HEK293 (cell line): ENCODE data around the gene SLC2A4RG.

Source experiments
- KLF16 ChIP-seq: fragments of 450-650 bp; formaldehyde crosslinking; IDR thresholded peaks from 2 replicates; pipeline ENCODE4 v1.5.1; 2017; ENCODE audit warnings: missing biosample characterization, missing genetic modification characterization
- MEIS1 ChIP-seq: sonication (generic); formaldehyde crosslinking; IDR thresholded peaks from 2 replicates; pipeline ENCODE4 v1.8.1; 2022; ENCODE audit warnings: missing genetic modification reagents, mild to moderate bottlenecking, borderline replicate concordance
- ZNF274 ChIP-seq, 2 experiments: fragments of 200-500 bp in 1 of 2; fragments of 450-650 bp in 1 of 2; sonication (Bioruptor generic) in 1 of 2; formaldehyde crosslinking in 1 of 2; IDR thresholded peaks; 2 replicates each; pipeline versions ENCODE4 v1.5.1 to v1.6.1; 2014 to 2016; ENCODE audit warnings: borderline replicate concordance in 1 of 2, inconsistent platforms in 1 of 2, low read length in 1 of 2, missing biosample characterization in 1 of 2, missing genetic modification characterization in 1 of 2
- ZNF311 ChIP-seq: fragments of 450-650 bp; formaldehyde crosslinking; IDR thresholded peaks from 2 replicates; pipeline ENCODE4 v1.5.1; 2017; ENCODE audit warnings: missing biosample characterization, missing genetic modification characterization, borderline replicate concordance
- ZNF335 ChIP-seq: fragments of 450-650 bp; formaldehyde crosslinking; conservative IDR thresholded peaks from 2 replicates; pipeline ENCODE4 v1.5.1; 2016; ENCODE audit warnings: missing biosample characterization, missing genetic modification characterization
- ZNF510 ChIP-seq: fragments of 450-650 bp; formaldehyde crosslinking; IDR thresholded peaks from 2 replicates; pipeline ENCODE4 v1.5.1; 2018; ENCODE audit warnings: mild to moderate bottlenecking, missing genetic modification characterization, missing biosample characterization; ENCODE audit not compliant: insufficient replicate concordance
- ZNF555 ChIP-seq: fragments of 450-650 bp; formaldehyde crosslinking; conservative IDR thresholded peaks from 2 replicates; pipeline ENCODE4 v1.5.1; 2017; ENCODE audit warnings: missing biosample characterization, mild to moderate bottlenecking, missing genetic modification characterization, inconsistent platforms
- TF ChIP-seq, protein P1 (sequence below): fragments of 450-650 bp; formaldehyde crosslinking; IDR thresholded peaks from 2 replicates; pipeline ENCODE4 v1.5.1; 2016; ENCODE audit warnings: missing biosample characterization, missing genetic modification characterization
- TF ChIP-seq, protein P2 (sequence below): fragments of 450-650 bp; formaldehyde crosslinking; IDR thresholded peaks from 2 replicates; pipeline ENCODE4 v1.5.1; 2016; ENCODE audit warnings: missing biosample characterization, missing genetic modification characterization
- TF ChIP-seq, protein P3 (sequence below): fragments of 450-650 bp; formaldehyde crosslinking; IDR thresholded peaks from 2 replicates; pipeline ENCODE4 v1.5.1; 2016; ENCODE audit warnings: missing biosample characterization, missing genetic modification characterization

DNA sequence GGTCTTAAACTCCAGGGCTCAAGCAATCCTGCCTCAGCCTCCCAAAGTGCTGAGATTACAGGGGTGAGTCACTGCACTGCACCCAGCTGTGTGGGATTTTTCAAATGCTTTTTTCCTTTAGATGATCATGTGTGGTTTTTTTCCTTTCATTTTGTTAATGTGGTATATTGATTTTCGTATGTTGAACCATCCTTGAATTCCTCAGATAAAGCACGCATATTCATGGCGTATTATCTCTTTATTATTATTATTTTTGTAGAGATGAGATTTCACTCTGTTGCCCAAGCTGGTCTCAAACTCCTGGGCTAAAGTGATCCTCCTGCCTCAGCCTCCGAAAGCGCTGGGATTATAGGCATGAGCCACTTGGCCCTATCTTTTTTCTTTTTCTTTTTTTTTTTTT, 24.7 kb upstream of the SLC2A4RG start:
- no peak for TF ChIP-seq ZNF335 (tag by site-specific recombination)
- TF ChIP-seq, protein P1, sequence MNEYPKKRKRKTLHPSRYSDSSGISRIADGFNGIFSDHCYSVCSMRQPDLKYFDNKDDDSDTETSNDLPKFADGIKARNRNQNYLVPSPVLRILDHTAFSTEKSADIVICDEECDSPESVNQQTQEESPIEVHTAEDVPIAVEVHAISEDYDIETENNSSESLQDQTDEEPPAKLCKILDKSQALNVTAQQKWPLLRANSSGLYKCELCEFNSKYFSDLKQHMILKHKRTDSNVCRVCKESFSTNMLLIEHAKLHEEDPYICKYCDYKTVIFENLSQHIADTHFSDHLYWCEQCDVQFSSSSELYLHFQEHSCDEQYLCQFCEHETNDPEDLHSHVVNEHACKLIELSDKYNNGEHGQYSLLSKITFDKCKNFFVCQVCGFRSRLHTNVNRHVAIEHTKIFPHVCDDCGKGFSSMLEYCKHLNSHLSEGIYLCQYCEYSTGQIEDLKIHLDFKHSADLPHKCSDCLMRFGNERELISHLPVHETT (tag by site-specific recombination) = no peak
- no peak for TF ChIP-seq KLF16 (tag by site-specific recombination)
- TF ChIP-seq, protein P2, sequence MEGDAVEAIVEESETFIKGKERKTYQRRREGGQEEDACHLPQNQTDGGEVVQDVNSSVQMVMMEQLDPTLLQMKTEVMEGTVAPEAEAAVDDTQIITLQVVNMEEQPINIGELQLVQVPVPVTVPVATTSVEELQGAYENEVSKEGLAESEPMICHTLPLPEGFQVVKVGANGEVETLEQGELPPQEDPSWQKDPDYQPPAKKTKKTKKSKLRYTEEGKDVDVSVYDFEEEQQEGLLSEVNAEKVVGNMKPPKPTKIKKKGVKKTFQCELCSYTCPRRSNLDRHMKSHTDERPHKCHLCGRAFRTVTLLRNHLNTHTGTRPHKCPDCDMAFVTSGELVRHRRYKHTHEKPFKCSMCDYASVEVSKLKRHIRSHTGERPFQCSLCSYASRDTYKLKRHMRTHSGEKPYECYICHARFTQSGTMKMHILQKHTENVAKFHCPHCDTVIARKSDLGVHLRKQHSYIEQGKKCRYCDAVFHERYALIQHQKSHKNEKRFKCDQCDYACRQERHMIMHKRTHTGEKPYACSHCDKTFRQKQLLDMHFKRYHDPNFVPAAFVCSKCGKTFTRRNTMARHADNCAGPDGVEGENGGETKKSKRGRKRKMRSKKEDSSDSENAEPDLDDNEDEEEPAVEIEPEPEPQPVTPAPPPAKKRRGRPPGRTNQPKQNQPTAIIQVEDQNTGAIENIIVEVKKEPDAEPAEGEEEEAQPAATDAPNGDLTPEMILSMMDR = no peak
- no peak for TF ChIP-seq ZNF555
- no peak for TF ChIP-seq ZNF274 (IDR thresholded peaks at IDR 0.05; ENCODE audit: low read length)
- no peak for TF ChIP-seq ZNF274 (tag by site-specific recombination; IDR thresholded peaks at IDR 0.05; ENCODE audit: borderline replicate concordance)
- TF ChIP-seq ZNF311 (tag by site-specific recombination) = no peak
- no peak for TF ChIP-seq MEIS1
- TF ChIP-seq ZNF510 (tag by site-specific recombination) = no peak
- TF ChIP-seq, protein P3, sequence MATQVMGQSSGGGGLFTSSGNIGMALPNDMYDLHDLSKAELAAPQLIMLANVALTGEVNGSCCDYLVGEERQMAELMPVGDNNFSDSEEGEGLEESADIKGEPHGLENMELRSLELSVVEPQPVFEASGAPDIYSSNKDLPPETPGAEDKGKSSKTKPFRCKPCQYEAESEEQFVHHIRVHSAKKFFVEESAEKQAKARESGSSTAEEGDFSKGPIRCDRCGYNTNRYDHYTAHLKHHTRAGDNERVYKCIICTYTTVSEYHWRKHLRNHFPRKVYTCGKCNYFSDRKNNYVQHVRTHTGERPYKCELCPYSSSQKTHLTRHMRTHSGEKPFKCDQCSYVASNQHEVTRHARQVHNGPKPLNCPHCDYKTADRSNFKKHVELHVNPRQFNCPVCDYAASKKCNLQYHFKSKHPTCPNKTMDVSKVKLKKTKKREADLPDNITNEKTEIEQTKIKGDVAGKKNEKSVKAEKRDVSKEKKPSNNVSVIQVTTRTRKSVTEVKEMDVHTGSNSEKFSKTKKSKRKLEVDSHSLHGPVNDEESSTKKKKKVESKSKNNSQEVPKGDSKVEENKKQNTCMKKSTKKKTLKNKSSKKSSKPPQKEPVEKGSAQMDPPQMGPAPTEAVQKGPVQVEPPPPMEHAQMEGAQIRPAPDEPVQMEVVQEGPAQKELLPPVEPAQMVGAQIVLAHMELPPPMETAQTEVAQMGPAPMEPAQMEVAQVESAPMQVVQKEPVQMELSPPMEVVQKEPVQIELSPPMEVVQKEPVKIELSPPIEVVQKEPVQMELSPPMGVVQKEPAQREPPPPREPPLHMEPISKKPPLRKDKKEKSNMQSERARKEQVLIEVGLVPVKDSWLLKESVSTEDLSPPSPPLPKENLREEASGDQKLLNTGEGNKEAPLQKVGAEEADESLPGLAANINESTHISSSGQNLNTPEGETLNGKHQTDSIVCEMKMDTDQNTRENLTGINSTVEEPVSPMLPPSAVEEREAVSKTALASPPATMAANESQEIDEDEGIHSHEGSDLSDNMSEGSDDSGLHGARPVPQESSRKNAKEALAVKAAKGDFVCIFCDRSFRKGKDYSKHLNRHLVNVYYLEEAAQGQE (tag by site-specific recombination) = no peak
